HG03442 (cell line): ENCODE data around the gene RRP15.

Source experiments
- ATAC-seq: cut with Tn5 transposase; IDR thresholded peaks from one replicate; pipeline ENCODE4 v1.9.1; 2021; ENCODE audit warnings: mild to moderate bottlenecking, moderate library complexity; ENCODE audit not compliant: unreplicated experiment

The RRP15 gene

DNA sequence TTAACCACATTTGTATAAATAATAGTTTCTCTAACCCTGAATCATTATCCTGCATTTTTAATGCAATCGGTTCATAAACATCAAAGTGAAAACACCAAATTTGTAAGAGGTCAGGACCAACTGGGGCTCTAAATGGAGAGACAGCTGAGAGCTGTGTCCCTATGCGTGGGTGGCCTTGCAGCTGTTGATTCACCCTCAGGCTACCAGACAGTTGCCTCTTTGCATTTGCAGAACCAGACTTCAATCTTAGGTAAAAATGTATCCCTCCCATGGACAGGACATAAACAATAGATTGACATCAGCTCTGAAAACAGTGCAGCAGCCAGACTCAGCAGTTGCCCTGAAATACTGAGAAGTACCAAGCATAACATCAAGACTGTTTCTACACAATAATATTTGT is 51.2 kb downstream of the RRP15 start:
- peak; percentile 51 for ATAC-seq

DNA sequence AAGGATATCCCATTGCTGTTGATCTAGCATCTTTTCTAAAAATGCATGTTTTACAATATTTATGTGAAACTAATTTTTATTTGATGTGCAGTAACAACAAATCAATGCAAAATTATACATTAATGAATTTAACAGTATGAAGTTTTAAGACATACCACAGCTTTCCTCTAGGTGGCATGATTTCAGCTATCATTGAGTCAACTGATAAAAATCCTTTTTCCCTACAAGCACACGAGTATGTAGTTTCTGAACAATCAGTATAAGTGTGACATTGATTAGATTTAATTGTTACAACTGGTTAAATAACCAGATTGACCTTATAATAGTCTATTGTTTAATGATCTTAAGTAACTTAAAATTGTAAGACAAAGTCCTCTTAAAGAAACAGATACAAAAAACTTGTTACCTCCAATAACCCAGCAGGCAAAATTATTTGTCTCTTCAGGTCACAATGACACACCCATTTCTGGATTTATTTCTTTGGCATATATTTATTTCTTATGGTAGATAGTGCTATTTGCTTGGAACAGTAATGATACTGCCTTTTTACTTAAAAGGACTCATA is 54.3 kb downstream of the RRP15 start:
- ATAC-seq: peak; percentile 67

DNA sequence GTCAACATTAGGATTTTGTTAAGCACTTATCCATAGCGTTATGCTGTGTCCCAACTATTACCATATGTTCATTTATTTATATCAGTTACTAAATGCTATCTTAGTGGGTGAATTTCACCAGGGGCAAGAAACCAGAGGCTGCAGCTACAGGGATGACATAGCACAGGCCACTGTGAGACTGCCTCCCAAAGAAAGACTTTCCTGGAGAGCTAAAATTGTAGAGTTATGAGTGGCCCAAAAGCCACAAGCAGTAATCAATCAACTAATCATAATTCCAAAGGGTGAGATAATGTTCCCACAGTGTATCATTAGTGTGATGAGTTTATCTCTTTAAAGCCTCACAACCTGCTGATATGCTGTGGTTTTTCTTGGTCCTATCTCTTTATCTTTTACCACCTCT is 56.2 kb downstream of the RRP15 start:
- ATAC-seq: no peak

DNA sequence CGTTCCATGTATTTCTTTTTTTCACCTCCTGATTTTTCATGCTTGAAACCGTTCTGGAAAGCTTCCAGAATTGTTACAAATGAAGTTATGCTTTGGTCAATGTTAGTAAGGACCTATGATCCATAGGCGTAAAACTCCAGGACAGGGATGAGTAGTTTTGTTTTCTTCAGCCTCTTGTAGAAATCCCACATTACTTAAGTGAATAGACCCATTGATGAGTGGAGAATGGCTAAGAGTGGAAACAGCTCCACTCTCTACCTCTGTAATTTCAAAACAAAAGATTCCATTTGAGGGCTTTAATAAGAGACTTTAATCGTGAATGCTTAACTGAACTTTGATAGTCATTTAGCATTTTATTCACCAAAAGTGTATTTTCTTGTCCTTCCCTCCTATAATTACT is 57.0 kb downstream of the RRP15 start:
- ATAC-seq: no peak

- peak; percentile 35 for ATAC-seq
Measured at GRCh38 chr1:218344814-218345672, 60.0 kb downstream of the RRP15 start, which contains the start of gene TGFB2. Gene TGFB2, plus strand, starts transcription at chr1:218345336. Its CDS starts 1,366 bp downstream, at chr1:218346702.

DNA sequence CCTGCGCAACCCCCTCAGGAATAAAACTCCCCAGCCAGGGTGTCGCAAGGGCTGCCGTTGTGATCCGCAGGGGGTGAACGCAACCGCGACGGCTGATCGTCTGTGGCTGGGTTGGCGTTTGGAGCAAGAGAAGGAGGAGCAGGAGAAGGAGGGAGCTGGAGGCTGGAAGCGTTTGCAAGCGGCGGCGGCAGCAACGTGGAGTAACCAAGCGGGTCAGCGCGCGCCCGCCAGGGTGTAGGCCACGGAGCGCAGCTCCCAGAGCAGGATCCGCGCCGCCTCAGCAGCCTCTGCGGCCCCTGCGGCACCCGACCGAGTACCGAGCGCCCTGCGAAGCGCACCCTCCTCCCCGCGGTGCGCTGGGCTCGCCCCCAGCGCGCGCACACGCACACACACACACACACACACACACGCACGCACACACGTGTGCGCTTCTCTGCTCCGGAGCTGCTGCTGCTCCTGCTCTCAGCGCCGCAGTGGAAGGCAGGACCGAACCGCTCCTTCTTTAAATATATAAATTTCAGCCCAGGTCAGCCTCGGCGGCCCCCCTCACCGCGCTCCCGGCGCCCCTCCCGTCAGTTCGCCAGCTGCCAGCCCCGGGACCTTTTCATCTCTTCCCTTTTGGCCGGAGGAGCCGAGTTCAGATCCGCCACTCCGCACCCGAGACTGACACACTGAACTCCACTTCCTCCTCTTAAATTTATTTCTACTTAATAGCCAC is 60.7 kb downstream of the RRP15 start:
- peak; percentile 68 for ATAC-seq

- ATAC-seq: no peak
Measured at GRCh38 chr1:218346391-218347204, 61.5 kb downstream of the RRP15 start.

DNA sequence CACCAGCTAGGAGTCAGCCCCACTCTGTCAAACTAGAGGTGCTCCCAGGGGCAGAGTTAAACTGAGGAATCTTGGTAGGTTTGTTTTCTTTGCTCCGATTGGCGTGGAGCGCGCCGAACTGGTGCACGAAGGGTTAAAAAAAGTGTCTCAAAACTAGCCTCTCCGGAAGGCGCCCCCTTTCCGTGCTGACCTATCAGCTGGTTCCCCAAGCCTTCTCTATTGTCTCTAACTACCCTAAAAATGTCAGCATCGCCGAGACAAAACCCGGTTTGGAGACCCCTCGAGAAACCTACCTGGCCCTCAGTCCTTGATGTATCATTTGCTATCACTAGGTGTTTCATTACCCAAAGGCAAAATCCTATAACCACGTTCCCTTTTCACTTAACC is 62.2 kb downstream of the RRP15 start:
- no peak for ATAC-seq

- ATAC-seq: no peak
Measured at GRCh38 chr1:218347723-218348627, 62.9 kb downstream of the RRP15 start.

DNA sequence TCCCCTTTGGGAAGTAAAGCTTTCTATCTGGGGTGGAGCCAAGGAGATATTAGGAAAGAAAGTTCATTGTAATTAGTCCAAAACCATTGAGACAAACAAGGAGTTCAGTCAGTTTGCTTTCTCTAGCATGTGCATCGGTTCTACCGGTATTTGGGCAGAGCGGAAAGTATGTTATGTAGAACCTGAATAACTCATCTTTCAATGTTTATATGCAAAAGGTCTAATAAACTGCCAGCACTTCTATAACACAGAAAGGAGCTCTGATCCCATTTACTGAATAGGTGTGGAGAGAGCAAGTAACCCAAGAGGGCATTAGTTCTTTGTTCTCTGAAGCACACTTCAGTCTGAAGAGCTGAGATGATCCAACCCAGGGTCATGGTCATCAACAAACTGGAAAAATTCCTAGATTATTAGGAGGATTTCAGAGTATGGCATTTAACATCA is 63.6 kb downstream of the RRP15 start:
- no peak for ATAC-seq

DNA sequence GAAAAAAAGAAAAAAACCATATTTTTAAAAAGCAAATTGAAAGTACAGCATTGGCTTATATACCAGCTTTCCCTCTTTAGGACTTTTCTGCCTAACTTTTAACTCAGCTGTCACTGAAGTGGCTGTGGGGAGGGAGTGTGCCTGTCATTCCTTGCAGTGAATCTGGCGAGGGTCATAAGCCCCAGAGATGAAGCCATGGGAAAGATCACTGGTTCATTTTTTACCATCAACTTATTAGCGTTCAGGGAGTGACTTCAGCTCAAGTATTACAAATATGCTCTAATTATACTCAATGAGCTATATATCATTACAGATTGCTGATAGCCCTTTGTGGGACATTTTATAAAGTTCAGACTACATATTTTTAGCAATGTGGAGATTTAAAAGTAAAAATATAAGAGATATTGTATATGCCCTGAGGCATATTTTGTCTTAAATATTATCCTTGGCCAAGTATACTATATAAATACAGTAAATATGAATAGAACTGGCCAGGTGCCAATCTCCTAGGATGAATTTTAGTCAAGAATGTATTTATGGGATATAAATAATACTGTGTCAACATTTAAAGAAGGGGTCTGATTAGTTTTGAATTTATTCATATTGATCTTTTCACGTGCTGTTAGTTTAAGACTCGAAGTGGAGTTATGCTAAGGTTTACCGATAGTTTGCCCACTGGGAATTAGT is 64.4 kb downstream of the RRP15 start:
- no peak for ATAC-seq

GRCh38 chr1:218350035-218350525 is 65.0 kb downstream of the RRP15 start:
- no peak for ATAC-seq

DNA sequence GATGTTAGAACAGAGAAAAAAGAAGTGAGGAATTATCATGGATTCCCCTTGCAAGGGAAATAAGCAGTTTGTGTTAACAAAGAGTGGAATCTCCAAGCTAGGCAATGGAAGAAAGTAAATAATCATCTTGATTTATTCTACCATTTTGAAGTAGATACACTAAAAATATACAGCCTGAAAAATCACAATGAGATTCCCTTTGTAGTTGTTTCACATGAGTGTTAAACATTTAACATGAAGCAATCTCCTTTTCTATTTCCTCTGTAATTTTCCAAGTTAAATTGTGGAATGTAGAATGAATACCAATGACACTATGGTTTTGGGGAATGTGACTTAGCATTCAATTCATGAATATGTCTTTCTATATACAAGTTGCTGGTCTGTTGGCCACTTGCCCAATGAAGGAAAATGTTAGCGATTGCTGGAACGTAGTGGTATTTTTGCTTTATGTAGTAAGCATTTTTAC is 65.7 kb downstream of the RRP15 start:
- ATAC-seq: no peak

DNA sequence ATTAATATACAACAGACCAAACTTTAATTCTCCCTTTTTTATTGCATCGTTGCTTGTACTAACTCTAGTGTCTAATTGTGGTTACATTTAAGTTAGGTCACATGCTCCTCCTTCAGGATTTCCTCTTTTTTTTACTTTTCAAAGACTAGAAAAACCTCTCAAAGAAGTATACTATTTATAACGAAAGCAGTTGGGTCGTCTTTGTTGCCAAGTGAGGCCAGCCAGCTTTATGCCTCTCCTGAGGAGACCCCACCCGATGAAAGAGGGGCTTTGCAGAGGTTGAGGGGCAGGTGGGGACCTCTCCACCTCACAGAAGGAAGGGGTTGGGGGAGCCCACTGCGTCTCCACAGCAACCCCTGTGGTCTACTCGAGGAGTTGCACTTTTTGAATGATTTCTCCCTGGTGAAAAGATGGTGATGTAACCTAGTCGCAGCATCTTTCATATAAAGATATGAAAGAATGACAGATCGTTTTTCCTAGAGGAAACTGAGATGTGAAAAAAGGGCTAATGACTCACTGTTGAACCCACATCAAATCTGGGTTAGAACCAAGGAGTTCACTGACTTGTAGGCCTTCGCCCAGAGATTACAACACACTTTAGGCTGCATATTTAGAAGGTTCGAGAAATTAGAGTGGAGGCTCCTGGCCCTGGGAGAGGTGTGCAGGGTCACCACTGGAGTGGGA is 66.4 kb downstream of the RRP15 start:
- peak; percentile 76 for ATAC-seq

GRCh38 chr1:218352075-218352438 is 67.0 kb downstream of the RRP15 start:
- no peak for ATAC-seq

GRCh38 chr1:218353656-218354055 is 68.6 kb downstream of the RRP15 start:
- ATAC-seq: no peak

- no peak for ATAC-seq
Measured at GRCh38 chr1:218355278-218355677, 70.2 kb downstream of the RRP15 start.

GRCh38 chr1:218357211-218357892 is 72.3 kb downstream of the RRP15 start:
- no peak for ATAC-seq
